Measurements from ENCODE around the gene ASB18.
A peak's percentile ranks its signal among the peaks of the same experiment; 100 is the strongest.

The ASB18 gene

GRCh38 chr2:236171680-236172254, 92.4 kb downstream of the ASB18 start:
- Mint-ChIP-seq H3K27me3 (peaks cover 71% of the 10 kb centered on the region), H3K4me1 (ENCODE audit: low read depth) (peaks cover 12% of the 10 kb centered on the region), H3K36me3 (ENCODE audit: low read depth) (peaks cover 3% of the 10 kb centered on the region), H3K27ac (peak overlapping the region; percentile 45), H3K9me3 (no peaks in the 10 kb centered on the region), H3K4me3 (no peak overlapping the region)

- Mint-ChIP-seq H3K27ac (no peak overlapping the region), H3K4me3 (no peak overlapping the region), H3K9me3 (no peaks in the 10 kb centered on the region), H3K27me3 (peaks cover 72% of the 10 kb centered on the region), H3K36me3 (ENCODE audit: low read depth) (peaks cover 3% of the 10 kb centered on the region), H3K4me1 (ENCODE audit: low read depth) (peaks cover 18% of the 10 kb centered on the region)
These were observed 93.0 kb downstream of the ASB18 start for GRCh38 chr2:236171181-236171679.

DNA sequence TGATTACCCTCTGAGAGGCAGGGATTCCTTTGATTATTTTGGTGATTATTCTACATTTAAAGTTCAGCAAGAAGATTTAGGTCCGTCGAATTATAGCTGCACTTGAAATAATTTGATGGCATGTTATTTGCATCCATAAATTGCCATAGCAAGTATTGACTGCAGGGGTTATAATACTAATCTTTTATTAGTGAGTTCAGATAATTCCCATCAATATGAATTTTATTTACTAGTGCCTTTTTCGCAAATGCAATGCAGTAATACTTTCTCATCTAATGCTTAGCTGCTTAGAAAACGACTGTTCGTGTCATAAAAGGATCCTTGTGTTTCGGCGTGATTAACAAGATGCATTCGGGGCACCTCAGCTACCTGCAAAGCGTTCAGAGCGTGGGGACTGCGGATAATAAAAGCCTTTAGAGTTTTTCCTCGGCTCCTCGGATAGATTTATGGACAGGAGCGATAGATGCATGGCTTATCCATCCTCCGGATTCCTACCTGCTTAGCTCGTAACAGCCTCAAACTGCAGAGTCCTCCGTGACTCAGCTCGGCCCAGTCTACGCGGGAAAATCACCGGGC, 93.5 kb downstream of the ASB18 start:
- Mint-ChIP-seq H3K27me3 (peaks cover 73% of the 10 kb centered on the region), H3K27ac (no peak overlapping the region), H3K4me1 (ENCODE audit: low read depth) (peaks cover 19% of the 10 kb centered on the region), H3K9me3 (no peaks in the 10 kb centered on the region), H3K36me3 (ENCODE audit: low read depth) (peaks cover 3% of the 10 kb centered on the region), H3K4me3 (no peak overlapping the region)

GRCh38 chr2:236169741-236170589, 94.2 kb downstream of the ASB18 start:
- H3K27me3 Mint-ChIP-seq = peaks cover 73% of the 10 kb centered on the region

DNA sequence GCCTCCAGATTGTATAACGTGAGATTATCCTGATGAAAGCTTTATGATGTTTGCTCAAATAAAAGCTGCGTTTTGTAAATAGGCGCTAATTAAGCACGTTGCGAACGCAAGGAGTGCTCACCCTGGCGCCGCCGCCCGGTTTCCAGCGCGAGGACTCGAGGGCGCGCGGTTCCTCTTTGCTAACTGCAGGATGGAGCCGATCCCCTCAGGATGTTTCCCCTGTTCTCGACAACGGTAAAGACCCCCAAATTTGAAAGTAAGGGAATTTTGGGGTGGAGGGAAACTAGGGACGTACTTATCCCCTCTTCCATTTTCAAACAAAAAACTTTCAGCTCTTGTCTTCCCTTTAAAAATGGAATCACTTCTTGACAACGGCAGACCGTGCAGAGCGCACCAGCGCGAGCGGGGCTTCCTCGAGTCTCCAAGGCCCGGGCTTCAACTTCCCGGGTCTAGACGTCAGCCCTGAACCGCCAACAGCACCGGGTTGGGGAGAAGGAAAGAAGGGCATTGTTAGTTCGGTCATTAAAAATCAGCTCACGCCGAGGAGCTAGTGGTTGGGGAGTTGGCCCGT, 95.0 kb downstream of the ASB18 start:
- Mint-ChIP-seq H3K4me1 (ENCODE audit: low read depth) (peaks cover 24% of the 10 kb centered on the region), H3K9me3 (no peaks in the 10 kb centered on the region), H3K27me3 (peaks cover 69% of the 10 kb centered on the region), H3K36me3 (ENCODE audit: low read depth) (peaks cover 3% of the 10 kb centered on the region), H3K27ac (peak overlapping the region; percentile 73), H3K4me3 (no peak overlapping the region)

More at GRCh38 chr2:236169741-236170589, 94.2 kb downstream of the ASB18 start:
- no peaks in the 10 kb centered on the region for H3K9me3 Mint-ChIP-seq
- H3K27ac Mint-ChIP-seq = peak overlapping the region; percentile 73
- H3K4me3 Mint-ChIP-seq = no peak overlapping the region
- peaks cover 21% of the 10 kb centered on the region for H3K4me1 Mint-ChIP-seq (ENCODE audit: low read depth)
- peaks cover 3% of the 10 kb centered on the region for H3K36me3 Mint-ChIP-seq (ENCODE audit: low read depth)

- Mint-ChIP-seq H3K27ac (peak within 1 kb of the TSS; percentile 73), H3K4me1 (ENCODE audit: low read depth) (peaks cover 24% of the 10 kb centered on the region), H3K9me3 (no peaks in the 10 kb centered on the region), H3K36me3 (ENCODE audit: low read depth) (peaks cover 3% of the 10 kb centered on the region), H3K4me3 (no peak within 1 kb of the TSS), H3K27me3 (peaks cover 61% of the 10 kb centered on the region)
These were observed 95.8 kb downstream of the ASB18 start, which contains the start of gene GBX2 for GRCh38 chr2:236168110-236169080. GBX2 (minus strand) TSS chr2:236168386; CDS start chr2:236167971, 415 bp downstream.

DNA sequence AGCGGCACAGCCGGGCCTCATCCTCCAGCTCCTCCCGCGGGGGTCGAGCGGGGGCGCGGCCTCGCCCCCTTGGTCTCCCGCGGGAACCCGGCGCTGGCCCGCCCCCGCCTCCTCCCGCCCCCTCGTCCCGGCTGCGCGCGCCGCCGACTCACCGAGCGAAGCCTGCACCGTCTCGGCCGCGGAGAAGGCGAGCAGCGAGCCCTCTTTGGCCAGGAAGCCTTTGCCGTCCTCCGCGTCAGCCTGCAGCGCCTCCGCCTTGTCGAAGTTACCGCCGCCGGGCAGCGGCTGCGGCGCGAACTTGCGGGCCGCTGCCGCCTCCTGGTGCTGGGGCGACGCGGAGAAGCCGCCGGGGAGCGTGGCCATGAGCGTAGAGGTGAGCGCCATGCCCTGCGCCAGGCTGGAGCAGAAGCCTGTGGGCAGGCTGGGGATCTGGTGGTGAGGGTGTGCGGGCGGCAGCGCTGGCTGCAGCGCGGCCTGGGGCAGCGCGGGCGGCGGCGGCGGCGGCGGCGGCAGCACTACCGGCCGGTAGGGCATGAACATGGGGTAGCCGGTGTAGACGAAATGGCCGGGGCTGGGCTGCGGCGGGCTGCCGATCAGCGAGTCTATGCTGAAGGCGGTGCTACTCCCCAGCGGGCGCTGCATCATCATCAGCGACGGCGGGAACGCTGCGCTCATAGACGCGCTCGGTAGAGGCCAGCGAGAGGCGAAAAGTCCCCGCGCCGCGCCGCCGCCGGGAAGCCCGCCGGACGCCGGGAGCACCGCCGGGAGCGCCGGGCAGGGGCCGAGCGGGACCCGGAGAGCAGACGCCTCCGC, 96.7 kb downstream of the ASB18 start:
- H3K4me3 Mint-ChIP-seq = no peak overlapping the region
- H3K27ac Mint-ChIP-seq = no peak overlapping the region
- H3K27me3 Mint-ChIP-seq = peaks cover 63% of the 10 kb centered on the region
- no peaks in the 10 kb centered on the region for H3K9me3 Mint-ChIP-seq
- H3K36me3 Mint-ChIP-seq (ENCODE audit: low read depth) = peaks cover 3% of the 10 kb centered on the region
- H3K4me1 Mint-ChIP-seq (ENCODE audit: low read depth) = peaks cover 24% of the 10 kb centered on the region

- peaks cover 64% of the 10 kb centered on the region for H3K27me3 Mint-ChIP-seq
- peaks cover 21% of the 10 kb centered on the region for H3K4me1 Mint-ChIP-seq (ENCODE audit: low read depth)
- H3K9me3 Mint-ChIP-seq = no peaks in the 10 kb centered on the region
- H3K36me3 Mint-ChIP-seq (ENCODE audit: low read depth) = no peaks in the 10 kb centered on the region
- no peak overlapping the region for H3K27ac Mint-ChIP-seq
- peak overlapping the region; percentile 20 for H3K4me3 Mint-ChIP-seq
These were observed 97.4 kb downstream of the ASB18 start for GRCh38 chr2:236166796-236167296.

DNA sequence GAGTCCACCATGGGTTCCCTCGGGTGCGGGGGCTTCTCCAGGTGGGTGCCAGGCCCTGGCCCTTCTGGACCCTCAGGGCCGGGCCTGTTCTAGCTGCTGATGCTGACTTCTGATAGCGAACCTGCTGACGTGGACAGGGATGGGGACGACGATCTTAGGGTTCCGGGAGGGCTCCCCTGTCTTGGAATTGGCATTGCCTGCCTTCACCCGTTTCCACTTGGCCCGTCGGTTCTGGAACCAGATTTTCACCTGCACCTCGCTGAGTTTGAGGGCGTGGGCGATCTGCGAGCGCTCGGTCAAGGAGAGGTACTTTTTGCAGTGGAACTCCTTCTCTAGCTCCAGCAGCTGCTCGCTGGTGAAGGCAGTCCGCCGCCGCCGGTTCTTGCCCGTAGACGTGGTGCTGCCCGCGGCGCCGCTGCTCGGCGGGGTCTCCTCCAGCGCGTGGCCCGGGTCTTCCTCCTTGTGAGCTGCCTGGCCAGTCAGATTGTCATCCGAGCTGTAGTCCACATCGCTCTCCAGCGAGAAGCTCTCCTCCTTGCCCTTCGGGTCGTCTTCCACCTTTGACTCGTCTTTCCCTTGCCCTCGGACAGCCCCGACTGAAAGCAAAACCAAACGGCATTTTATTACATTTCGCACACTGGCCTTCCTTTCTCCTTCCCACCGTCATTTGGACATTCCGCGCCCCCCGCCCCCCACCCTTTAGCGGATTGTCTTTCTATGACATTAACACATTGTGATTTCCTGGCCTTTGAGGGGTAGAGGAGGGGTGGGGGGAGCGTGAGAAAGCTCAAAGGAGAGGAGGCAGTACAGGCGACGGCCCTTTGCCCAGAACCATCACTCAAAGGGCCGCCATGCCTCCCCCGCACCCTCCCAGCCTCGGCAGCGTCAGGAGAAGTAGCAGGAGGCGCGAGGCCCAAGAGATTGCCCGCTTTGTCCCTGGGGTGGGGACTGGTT, 98.1 kb downstream of the ASB18 start:
- Mint-ChIP-seq H3K27ac (peak overlapping the region; percentile 36), H3K36me3 (ENCODE audit: low read depth) (no peaks in the 10 kb centered on the region), H3K4me3 (peak overlapping the region; percentile 55), H3K9me3 (no peaks in the 10 kb centered on the region), H3K27me3 (peaks cover 66% of the 10 kb centered on the region), H3K4me1 (ENCODE audit: low read depth) (peaks cover 21% of the 10 kb centered on the region)

GRCh38 chr2:236164925-236165841, 99.0 kb downstream of the ASB18 start:
- H3K27ac Mint-ChIP-seq = peak overlapping the region; percentile 55
- H3K9me3 Mint-ChIP-seq = no peaks in the 10 kb centered on the region
- peaks cover 58% of the 10 kb centered on the region for H3K27me3 Mint-ChIP-seq
- H3K4me1 Mint-ChIP-seq (ENCODE audit: low read depth) = peaks cover 21% of the 10 kb centered on the region
- peak overlapping the region; percentile 33 for H3K4me3 Mint-ChIP-seq
- no peaks in the 10 kb centered on the region for H3K36me3 Mint-ChIP-seq (ENCODE audit: low read depth)

GRCh38 chr2:236164201-236164924, 99.8 kb downstream of the ASB18 start:
- H3K27ac Mint-ChIP-seq = peak overlapping the region; percentile 55
- H3K9me3 Mint-ChIP-seq = no peaks in the 10 kb centered on the region
- peaks cover 50% of the 10 kb centered on the region for H3K27me3 Mint-ChIP-seq
- H3K4me1 Mint-ChIP-seq (ENCODE audit: low read depth) = peaks cover 19% of the 10 kb centered on the region
- peak overlapping the region; percentile 33 for H3K4me3 Mint-ChIP-seq
- H3K36me3 Mint-ChIP-seq (ENCODE audit: low read depth) = no peaks in the 10 kb centered on the region

Measured in stimulated activated naive CD8-positive, alpha-beta T cell treated with anti-CD3 and anti-CD28 coated beads, Interleukin-15, Interleukin-2, amounts not matched to agents 100 ng/mL and 50 ng/mL, for 24 hours (primary cell).